ENCODE results near the gene COPG1.

Gene COPG1

DNA sequence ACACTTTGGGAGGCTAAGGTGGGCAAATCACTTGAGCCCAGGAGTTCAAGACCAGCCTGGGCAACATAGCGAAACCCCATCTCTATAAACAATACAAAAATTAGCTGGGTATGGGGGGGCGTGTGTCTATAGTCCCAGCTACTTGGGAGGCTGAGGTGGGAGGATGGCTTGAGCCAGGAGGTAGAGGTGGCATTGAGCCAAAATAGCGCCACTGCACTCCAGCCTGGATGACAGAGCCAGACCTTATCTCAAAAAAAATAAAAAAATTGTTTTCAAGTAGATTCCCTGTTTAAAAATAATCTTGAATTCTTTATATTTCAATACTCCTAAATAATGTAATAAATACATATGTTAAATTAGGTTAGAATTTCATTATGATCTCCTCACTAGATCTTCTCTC is 39.0 kb downstream of the COPG1 start:
- no peak for DNase-seq (ENCODE audit: low read depth)
- TF ChIP-seq, protein P1, sequence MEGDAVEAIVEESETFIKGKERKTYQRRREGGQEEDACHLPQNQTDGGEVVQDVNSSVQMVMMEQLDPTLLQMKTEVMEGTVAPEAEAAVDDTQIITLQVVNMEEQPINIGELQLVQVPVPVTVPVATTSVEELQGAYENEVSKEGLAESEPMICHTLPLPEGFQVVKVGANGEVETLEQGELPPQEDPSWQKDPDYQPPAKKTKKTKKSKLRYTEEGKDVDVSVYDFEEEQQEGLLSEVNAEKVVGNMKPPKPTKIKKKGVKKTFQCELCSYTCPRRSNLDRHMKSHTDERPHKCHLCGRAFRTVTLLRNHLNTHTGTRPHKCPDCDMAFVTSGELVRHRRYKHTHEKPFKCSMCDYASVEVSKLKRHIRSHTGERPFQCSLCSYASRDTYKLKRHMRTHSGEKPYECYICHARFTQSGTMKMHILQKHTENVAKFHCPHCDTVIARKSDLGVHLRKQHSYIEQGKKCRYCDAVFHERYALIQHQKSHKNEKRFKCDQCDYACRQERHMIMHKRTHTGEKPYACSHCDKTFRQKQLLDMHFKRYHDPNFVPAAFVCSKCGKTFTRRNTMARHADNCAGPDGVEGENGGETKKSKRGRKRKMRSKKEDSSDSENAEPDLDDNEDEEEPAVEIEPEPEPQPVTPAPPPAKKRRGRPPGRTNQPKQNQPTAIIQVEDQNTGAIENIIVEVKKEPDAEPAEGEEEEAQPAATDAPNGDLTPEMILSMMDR (IDR thresholded peaks at IDR 0.05; ENCODE audit: low read length, missing control alignments), result no peak
- no peak overlapping the region for H3K4me3 ChIP-seq (replicated peaks; ENCODE audit: low read depth, low read length)

DNA sequence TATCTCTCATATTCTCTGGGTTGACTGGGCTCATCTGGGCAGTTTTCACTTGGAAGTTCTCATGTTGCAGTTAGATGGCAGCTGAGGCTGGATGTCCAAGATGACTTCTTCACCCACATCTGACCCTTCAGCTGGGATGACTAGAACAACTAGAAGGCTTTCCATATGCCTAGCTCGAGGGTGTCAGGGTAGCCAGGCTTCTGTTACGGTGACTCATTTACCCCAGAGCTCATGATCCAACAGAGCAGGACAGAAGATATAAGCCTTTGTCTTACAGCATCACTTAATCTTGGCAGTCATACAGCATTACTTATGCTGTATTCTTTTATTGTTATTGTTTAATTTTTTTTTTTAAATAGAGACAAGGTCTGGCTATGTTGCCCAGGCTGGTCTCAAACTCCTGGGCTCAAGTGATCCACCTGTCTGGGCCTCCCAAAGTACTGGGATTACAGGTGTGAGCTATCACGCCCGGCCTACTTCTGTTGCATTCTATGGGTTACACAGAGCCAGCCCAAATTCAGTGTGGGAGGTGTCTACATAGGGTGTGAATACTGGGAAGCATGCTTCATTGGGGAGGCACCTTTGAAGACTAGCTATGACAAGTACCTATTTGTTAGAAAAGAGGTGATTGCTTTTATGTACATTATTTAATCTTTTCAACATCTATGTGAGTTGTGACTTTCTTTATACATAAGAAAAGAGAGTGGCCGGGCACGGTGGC is 40.0 kb downstream of the COPG1 start:
- no peak overlapping the region for H3K4me3 ChIP-seq (replicated peaks; ENCODE audit: low read depth, low read length)
- DNase-seq (ENCODE audit: low read depth), result peak; percentile 83
- TF ChIP-seq, protein P1 (IDR thresholded peaks at IDR 0.05; ENCODE audit: low read length, missing control alignments), result no peak

DNA sequence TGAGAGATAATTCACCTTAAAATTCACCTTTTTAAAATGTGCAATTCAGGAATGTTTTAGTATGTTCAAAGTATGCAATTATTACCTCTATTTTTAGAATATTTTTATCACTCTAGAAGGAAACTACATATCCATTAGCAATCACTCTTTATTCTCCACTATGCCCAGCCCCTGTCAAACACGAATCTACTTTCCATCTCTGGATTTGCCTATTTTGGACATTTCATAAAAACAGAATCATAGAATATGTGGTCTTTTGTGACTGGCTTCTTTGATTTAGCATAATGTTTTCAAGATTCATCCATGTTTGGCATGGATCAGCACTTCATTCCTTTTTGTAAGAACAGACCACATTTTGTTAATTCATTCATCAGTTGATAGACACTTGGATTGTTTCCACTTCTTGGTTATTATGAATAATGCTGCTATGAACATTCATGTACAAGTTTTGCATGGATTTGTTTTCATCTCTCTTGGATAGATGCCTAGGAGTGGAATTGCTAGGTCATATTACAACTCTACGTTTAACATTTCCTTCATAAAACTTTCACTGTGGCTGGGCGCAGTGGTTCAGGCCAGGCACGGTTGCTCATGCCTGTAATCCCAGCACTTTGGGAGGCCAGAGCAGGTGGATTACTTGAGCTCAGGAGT is 42.0 kb downstream of the COPG1 start:
- DNase-seq (ENCODE audit: low read depth), result peak; percentile 30
- TF ChIP-seq, protein P1 (IDR thresholded peaks at IDR 0.05; ENCODE audit: low read length, missing control alignments), result no peak
- no peak overlapping the region for H3K4me3 ChIP-seq (replicated peaks; ENCODE audit: low read depth, low read length)

DNA sequence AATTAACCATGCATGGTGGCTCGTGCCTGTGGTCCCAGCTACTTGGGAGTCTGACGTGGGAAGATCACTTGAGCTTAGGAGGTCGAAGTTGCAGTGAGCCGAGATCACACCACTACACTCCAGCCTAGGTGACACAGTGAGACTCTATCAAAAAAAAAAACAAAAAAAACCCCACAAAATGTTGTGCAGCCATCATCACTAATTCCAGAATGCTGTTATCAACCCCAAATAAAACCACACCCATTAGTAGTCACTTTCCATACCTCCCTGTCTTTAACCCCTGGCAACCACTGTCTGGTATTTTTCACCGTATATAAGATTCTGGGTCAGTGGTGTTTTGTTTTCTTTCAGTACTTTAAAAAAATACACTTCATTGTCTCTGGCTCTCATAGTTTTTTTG is 45.9 kb downstream of the COPG1 start:
- TF ChIP-seq, protein P1 (IDR thresholded peaks at IDR 0.05; ENCODE audit: low read length, missing control alignments), result no peak
- no peak for DNase-seq (ENCODE audit: low read depth)
- H3K4me3 ChIP-seq (replicated peaks; ENCODE audit: low read depth, low read length), result no peak overlapping the region

DNA sequence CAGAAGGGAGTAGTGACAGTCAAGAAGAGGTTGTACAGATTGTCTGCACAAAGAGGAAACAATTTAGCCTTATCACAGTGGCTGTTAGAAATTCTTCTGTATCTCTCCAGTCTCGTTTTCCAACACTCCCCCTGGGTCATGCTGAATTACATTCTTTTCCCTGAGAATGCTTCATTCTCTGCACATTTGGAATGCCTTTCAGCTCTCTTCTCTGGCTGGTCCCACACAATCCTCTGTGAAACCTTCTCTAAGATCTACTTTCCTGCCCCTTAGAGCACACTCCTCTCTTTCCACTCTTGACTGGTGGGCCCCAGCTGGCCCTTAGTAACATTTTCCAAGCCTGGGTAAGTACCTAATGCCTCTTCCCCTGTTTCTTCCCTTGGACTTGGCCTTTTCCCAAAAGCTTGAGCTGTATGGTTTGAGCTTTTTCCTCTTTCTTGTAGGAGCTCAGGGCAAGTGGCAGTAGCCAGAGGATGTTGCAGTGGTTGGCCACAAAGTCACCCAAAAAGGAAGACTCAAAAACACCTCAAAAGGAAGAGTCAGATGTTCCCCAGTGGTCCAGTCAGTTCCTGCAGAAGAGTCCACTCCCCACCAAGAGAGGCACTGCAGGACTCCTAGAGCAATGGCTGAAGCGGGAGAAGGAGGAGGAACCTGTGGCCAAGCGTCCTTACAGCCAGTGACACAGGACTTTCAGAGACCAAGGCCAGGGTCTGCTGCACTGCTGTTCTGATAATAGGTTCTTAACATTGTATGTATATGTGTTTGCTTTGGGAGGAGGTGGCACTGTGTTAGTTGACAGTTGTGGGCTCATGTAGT is 54.9 kb downstream of the COPG1 start:
- H3K4me3 ChIP-seq (replicated peaks; ENCODE audit: low read depth, low read length), result no peak overlapping the region
- peak; percentile 59 for DNase-seq (ENCODE audit: low read depth)
- TF ChIP-seq, protein P1 (IDR thresholded peaks at IDR 0.05; ENCODE audit: low read length, missing control alignments), result no peak

DNA sequence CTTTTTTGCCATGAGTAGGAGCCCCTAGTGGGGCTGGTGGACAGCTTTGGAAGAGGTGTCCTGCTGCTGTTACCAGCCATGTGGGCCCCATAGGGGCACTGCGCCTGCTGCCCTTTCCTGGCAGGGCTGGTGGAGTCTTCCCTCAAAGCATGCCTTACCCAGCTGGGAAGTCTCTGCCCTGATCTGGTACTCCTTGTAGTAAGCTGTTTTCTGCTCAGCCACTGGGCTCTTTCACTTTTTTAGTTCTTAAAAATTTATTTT is 55.5 kb downstream of the COPG1 start:
- TF ChIP-seq, protein P1 (IDR thresholded peaks at IDR 0.05; ENCODE audit: low read length, missing control alignments), result no peak
- no peak overlapping the region for H3K4me3 ChIP-seq (replicated peaks; ENCODE audit: low read depth, low read length)
- no peak for DNase-seq (ENCODE audit: low read depth)

Measured in fibroblast of pulmonary artery (primary cell).